Dermis blood vessel endothelial cell (primary cell): Measurements from ENCODE around the gene OR5H6. TPM values are rescaled to one million over a fixed set of nuclear protein-coding genes. Genes with fewer than 3 reads are reported as not detected.
"Not testable (repeated sequence)": the region's sequence is repeated elsewhere in the genome, so short reads cannot be mapped to it uniquely, and the experiment has no call there.

Experiments used
- DNase-seq: peaks from one replicate; pipeline ENCODE4 v3.0.0; 2010
- total RNA-seq: library from RNA; depleted of rRNA; stranded (reverse); fragments of >200 nt; gene quantifications from 2 replicates; pipeline ENCODE4 v1.2.3, GENCODE V29; 2014

Gene OR5H6
- not detected in 2 replicates for total RNA-seq

DNA sequence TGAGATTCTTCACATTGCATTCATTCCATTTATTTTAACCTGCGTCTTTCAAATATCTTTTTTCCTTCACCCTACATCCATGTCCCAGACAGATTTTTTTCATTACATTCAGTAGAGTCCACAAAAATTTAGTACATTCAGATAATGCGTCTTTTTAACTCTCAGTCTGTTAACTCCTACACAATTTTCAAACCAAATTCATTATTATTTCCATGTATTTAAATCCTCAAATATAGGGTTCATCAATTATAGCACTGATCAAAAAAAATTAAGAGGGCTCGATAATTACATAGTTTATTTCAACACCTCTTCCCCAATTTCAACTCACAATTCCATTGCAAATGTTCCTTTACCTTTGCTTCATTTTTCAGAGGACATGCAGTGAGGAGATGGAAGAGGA lies at the start of gene OR5H6:
Gene OR5H6 (plus strand): TSS at position 301 of the 400 bp plus-strand sequence. CDS start 89 bp downstream, at position 390.
- no peak for DNase-seq

DNA sequence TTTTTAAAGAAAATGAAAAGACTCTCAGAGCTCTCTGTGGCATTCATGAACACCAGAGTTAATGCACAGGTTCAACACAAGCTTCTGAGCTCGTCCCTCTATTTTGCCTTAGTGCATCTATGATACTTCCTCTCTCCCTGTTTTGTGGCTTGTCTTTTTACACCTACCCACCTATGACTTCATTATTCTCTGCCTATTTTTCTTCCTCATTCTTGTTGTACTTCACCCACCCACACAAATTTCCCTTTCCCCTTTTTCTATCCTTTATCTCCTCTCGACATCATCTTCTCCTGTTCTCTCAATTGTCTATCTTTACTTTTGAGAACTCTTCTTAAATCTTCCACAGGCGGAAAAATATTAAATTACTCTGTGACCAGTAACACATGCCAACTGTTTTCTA lies 49.0 kb upstream of the OR5H6 start:
- DNase-seq: no peak

DNA sequence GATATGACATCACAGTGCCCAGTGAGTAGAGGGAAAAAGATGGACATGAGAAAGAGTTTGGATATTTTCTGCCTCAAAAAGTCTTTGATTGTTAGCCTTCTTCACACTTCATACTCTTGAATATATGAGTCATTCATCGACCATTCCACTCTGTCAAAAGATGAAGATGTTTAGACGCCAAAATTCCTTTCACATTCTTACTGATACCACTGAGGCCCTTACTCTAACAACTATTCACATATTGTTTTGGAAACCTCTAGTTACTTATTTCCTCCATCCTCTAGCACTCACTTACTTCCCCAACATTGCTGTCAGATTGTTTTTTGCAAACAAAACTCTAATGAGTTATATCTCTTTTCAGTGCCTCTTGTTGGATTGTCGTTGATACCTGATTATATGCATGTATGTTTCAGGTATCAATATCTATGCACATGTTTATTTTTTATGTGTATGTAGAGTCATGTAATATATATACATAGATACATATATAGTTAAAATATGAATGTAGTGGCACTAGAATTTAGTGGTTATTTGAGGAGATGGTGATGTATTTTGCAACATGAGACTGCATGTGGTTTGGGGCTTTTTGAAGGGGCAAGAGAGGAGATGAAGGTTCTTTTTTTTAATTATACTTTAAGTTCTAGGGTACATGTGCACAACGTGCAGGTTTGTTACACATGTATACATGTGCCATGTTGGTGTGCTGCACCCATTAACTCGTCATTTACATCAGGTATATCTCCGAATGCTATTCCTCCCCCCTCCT lies 40.0 kb upstream of the OR5H6 start:
- DNase-seq: no peak

DNA sequence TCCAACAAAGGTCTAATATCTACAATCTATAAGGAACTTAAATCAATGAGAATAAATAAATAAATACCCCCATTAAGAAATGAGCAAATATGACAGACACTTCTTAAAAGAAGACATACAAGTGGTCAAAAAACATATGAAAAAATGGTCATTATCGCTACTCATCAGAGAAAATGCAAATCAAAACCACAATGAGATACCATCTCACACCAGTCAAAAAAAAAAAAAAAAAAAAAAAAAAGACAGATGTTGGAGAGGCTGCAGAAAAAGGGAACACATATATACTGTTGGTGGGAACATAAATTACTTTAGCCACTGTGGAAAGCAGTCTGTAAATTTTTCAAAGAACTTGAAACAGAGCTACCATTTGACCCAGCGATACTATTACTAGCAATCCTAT lies 31.6 kb upstream of the OR5H6 start:
- no peak for DNase-seq

DNA sequence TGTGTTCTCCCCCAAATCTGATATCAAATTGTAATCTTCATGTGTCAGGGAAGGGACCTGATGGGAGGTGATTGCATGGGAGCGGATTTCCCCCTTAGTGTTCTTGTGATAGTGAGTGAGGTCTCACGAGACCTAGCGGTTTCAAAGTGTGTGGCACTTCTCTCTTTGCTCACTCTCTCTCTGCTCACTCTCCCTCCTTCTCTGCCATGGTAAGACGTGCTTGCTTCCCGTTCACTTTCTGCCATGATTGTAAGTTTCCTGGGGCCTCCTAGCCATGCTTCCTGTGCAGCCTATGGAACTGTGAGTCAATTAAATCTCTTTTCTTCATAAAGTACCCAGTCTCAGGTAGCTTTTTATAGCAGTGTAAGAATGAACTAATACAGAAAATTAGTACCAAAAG lies 30.6 kb upstream of the OR5H6 start:
- no peak for DNase-seq

DNA sequence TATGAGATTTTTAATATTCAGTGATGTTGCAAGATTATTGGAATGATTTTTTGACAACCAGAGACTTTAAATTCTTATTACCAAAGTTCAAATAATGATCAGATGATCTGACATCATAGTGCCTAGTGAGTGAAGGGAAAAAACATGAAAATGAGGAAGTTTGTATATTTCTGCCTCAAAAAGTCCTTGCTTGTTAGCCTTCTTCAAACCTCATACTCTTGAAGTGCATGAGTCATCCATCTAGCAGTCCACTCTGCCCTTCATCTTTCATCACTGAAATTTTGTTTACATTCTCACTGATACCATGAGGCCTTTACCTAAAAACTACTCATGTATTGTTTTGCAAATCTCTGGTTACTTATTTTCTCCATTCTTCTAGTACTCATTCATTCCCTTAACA lies 23.9 kb upstream of the OR5H6 start:
- no peak for DNase-seq

DNA sequence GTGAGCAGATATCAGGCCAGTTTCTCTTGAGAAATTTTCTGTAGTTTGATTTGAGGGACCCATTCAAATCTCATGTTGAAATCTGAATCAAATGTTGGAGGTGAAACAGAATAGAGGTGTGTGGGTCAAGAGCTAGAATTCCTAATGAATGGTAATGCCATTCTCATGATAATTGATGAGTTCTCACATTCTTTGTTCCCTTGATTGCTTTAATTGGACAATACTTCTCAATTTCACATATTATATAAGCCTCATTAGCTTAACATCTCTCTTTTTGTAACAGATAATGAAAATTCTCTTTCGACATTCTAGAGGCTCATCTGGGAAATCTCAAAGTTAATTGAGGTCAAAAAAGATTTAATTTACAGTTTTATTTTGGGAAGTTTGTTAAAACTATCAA lies 21.9 kb upstream of the OR5H6 start:
- no peak for DNase-seq

DNA sequence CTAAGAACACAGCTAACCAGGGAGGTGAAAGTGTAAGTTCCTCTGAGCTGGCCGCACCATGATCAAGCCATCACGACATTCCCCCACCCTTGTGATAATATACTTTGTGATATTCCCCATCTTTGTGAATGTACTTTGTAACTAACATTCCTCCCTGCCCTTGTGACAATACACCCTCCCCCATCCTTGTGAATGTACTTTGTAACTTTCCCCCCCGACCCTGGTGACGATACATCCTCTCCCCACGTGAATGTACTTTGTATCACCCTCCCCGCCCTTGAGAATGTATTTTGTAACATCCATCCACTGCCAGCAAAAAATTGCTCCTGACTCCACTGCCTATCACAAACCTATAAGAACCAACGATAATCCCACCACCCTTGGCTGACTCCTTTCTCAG lies 20.2 kb upstream of the OR5H6 start:
- no peak for DNase-seq

DNA sequence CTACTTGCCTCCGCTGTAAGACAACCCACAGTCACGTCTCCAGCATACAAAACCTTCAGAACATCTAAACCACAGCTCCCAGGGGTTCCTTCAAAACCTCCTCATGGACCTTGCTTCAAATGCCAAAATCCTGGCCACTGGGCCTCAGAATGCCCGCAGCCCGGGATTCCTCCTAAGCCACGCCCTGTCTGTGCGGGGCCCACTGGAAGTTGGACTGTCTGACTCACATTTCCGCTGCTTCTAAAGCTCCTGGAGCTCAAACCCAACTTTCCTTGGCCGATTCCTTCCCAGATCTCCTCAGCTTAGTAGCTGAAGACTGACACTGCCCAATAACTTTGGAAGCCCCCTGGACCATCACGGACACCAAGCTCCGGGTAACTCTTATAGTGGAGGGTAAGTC lies 17.9 kb upstream of the OR5H6 start:
- no peak for DNase-seq

DNA sequence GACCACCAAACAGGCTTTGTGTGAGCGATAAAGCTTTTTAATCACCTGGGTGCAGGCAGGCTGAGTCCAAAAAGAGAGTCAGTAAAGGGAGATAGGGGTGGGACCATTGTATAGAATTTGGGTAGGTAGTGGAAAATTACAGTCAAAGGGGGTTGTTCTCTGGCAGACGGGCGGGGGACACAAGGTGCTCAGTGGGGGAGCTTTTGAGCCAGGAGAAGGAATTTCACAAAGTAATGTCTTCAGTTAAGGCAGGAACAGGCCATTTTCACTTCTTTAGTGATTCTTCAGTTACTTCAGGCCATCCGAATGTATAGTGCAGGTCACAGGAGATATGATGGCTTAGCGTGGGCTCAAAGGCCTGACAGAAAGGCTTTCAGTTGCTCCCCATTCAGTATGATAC lies 8.0 kb upstream of the OR5H6 start:
- not testable (repeated sequence) for DNase-seq

DNA sequence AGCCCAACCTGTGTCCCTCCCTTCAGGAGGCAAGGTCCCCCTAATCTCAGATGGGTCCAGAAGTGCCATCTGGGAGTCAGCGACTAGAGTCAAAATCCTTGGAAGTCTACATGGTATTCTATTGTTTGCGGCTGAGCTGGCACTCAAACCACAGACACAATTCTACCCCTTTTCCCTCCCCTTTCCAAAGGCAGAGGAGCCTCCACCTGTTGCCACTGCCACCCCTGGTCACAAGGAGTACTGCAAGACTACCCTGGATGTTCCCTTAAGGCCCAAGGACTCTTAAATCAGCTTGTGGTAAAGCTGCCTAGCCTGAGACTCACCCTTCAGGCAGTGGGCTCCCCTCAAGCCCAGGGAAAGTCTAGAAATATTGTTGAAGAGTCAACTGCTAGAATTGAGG lies 4.3 kb upstream of the OR5H6 start:
- DNase-seq: no peak

DNA sequence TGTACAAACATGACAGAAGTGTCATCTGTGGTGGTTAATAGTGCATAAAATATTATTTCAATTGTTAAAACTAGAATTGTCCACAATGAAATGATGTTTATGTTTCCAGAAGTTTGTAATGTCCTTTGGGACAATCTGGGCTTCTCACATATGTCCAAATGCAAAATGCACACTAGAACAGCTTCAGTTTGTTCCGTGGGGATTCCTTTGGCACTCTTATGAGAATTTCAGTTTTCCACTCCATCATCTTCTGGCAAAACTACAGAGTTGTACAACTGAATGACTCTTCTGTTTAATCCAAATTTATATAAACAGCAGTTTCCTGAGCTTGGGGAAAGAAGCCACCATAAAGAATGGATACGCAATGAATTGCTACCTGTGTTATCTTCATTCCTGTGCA lies 2.0 kb upstream of the OR5H6 start:
- no peak for DNase-seq

DNA sequence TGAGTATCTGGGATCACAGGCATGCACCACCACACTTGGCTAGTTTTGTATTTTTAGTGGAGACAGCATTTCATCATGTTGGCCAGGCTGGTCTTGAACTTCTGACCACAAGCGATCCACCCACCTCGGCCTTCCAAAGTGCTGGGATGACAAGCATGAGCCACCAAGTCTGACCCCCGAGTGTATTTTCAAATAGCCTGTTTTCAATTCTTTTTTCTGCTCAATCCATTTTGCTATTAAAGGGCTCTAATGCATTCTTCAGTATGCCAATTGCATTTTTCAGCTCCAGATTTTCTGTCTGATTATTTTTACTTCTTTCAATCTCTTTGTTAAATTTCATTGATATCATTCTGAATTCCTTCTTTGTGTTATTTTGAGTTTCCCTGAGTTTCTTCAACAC lies 5.8 kb downstream of the OR5H6 start:
- DNase-seq: no peak

DNA sequence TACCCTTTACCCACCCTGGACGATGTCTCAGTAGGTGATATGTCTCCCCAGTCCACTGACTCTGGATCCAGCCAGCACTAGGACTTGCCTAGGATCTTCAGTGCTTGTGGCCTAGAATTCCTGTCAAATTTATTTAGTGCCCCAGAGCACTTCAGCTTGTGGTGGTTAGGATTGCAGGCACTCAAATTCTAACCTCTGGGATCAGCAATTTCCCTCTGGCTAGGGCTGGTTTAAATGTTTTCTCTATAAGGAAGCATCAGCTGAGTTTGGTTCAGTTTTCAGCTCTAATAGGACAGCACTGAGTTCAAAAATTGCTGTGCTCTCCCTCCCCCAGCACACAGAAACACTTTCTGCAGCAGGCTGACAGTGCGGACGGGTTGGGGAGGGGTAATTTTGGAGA lies 8.1 kb downstream of the OR5H6 start:
- DNase-seq: no peak

DNA sequence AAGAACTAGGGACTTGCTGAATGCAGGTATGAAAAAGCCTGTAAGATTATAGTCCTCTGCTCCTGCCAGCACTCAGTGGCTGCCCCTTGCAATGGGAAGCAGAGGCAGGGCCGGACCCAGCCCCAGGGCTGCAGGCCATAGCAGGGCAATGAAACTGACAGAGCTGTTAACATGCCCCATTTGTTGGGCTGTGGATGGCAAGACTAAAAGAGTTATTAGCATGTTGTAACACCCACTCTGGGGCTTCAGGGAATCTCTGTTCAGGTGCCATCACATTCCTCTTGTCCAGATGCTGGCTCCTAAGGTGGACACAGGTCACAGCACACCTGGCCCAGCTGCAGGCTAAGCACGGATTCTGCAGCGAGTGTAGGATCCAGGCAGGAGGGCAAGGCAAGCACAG lies 10.9 kb downstream of the OR5H6 start:
- no peak for DNase-seq

DNA sequence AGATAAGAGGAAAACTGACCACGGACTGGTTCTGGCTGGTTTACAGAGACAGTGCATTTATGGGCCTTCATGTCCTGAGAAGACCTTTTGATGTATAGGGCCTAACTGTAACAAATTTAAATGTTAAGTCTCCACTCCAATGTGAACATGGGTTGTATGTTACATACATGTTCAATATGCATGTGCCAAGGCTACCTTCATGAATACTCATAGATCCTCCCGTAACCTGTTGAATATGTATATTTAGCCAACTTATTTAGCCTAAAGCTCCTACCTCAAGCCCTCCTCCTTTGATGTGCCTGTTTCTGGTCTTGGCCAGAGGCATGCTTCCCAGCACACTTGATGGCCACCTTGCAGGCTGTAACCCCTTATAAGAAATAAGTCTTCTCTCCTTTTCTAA lies 18.2 kb downstream of the OR5H6 start, which contains the start of gene OR5H2:
Gene OR5H2 (plus strand): TSS at position 301 of the 400 bp plus-strand sequence. CDS start 398 bp downstream, outside the sequence.
- no peak for DNase-seq

DNA sequence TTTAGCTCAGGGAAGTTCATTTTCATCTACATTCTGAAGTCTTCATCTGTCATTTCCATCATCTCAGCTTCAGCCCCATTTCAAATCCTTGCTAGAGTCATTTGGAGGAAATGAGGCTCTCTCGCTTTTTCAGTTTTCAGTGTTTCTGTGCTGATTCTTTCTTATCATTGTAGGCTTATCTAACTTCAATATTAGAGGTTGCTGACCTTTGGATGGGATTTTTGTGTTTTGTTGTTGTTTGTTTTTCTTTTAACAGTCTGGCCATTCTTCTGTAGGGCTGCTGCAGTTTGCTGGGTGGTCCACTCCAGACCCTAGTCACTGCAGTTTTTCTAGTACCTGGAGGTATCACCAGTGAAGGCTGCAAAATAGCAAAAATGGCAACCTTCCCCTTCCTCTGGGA lies 26.9 kb downstream of the OR5H6 start:
- DNase-seq: no peak

DNA sequence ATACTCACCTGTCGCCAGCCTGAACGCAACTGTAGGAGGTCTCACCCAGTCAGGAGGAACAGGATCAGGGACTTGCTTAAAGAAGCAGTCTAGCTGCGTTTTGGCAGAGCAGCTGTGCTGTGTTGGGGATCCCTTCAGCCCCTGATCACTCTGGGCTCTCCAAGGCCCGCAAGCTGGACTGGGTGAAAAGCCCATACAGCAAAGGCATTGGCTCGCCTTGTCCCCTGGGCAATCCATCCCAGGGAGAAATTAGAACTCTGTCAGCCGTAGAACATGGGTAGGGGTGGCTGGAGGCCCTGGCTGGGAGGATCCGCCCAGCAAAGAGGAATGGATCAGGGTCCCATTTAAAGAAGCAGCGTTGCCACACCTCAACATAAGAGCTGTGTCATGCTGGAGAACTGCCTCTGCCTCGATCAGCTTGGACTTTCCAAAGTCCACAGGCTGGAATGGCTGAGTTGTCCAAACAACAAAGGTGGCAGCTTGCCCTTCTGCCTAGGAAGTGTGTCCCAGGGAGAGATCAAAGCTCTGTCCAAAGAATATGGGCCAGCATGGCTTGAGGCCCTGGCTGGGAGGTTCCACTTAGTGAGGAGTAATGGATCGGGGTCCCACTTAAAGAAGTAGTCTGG lies 27.4 kb downstream of the OR5H6 start:
- DNase-seq: no peak

Other genes starting within 250 kb of the OR5H6 start
- gene GABRR3, start 228.9 kb upstream of the OR5H6 start, total RNA-seq: not detected in 2 replicates
- not detected in 2 replicates for gene OR5AC2, start 177.1 kb upstream of the OR5H6 start, total RNA-seq
- not detected in 2 replicates for gene OR5H1, start 133.5 kb upstream of the OR5H6 start, total RNA-seq
- under 0.01 TPM in 1 of 2 replicates, not detected in the other for gene OR5H14, start 116.8 kb upstream of the OR5H6 start, total RNA-seq
- gene OR5H15, start 97.5 kb upstream of the OR5H6 start, total RNA-seq: not detected in 2 replicates
- gene OR5H2, start 18.3 kb downstream of the OR5H6 start, total RNA-seq: not detected in 2 replicates
- not detected in 2 replicates for gene OR5K4, start 89.6 kb downstream of the OR5H6 start, total RNA-seq
- not detected in 2 replicates for gene OR5K3, start 126.4 kb downstream of the OR5H6 start, total RNA-seq
- gene OR5K1, start 199.0 kb downstream of the OR5H6 start, total RNA-seq: not detected in 2 replicates
- gene OR5K2, start 233.4 kb downstream of the OR5H6 start, total RNA-seq: not detected in 2 replicates